ENCODE data around the gene KCNA5. TPM values are rescaled to one million over a fixed set of nuclear protein-coding genes. Genes with fewer than 3 reads are reported as not detected.

The KCNA5 gene
- total RNA-seq, 1 donor from 2014 or later, result not detected

- H3K36me3 Mint-ChIP-seq (ENCODE audit: unreplicated experiment), result no peaks in the 10 kb centered on the region
- no peak for DNase-seq (ENCODE audit: extremely low spot score, unreplicated experiment)
- no peak overlapping the region for H3K4me3 Mint-ChIP-seq (ENCODE audit: unreplicated experiment)
- H3K27ac Mint-ChIP-seq (ENCODE audit: unreplicated experiment), result no peak overlapping the region
- peaks cover 32% of the 10 kb centered on the region for H3K27me3 Mint-ChIP-seq (ENCODE audit: unreplicated experiment)
- no peak for TF ChIP-seq CTCF (IDR thresholded peaks at IDR 0.05)
- H3K4me1 Mint-ChIP-seq (ENCODE audit: unreplicated experiment), result peaks cover 3% of the 10 kb centered on the region
- peaks cover 4% of the 10 kb centered on the region for H3K9me3 Mint-ChIP-seq (ENCODE audit: unreplicated experiment)
Observed at GRCh38 chr12:5037795-5038357, 5.8 kb upstream of the KCNA5 start.

GRCh38 chr12:5038781-5039311, 4.8 kb upstream of the KCNA5 start:
- no peak overlapping the region for H3K4me3 Mint-ChIP-seq (ENCODE audit: unreplicated experiment)
- peaks cover 4% of the 10 kb centered on the region for H3K9me3 Mint-ChIP-seq (ENCODE audit: unreplicated experiment)
- DNase-seq (ENCODE audit: extremely low spot score, unreplicated experiment), result no peak
- H3K36me3 Mint-ChIP-seq (ENCODE audit: unreplicated experiment), result no peaks in the 10 kb centered on the region
- peaks cover 39% of the 10 kb centered on the region for H3K27me3 Mint-ChIP-seq (ENCODE audit: unreplicated experiment)
- H3K27ac Mint-ChIP-seq (ENCODE audit: unreplicated experiment), result no peak overlapping the region
- no peaks in the 10 kb centered on the region for H3K4me1 Mint-ChIP-seq (ENCODE audit: unreplicated experiment)
- no peak for TF ChIP-seq CTCF (IDR thresholded peaks at IDR 0.05)

- Mint-ChIP-seq H3K4me3 (ENCODE audit: unreplicated experiment) (no peak overlapping the region), H3K9me3 (ENCODE audit: unreplicated experiment) (peaks cover 4% of the 10 kb centered on the region), H3K36me3 (ENCODE audit: unreplicated experiment) (no peaks in the 10 kb centered on the region), H3K27ac (ENCODE audit: unreplicated experiment) (no peak overlapping the region), H3K27me3 (ENCODE audit: unreplicated experiment) (peaks cover 39% of the 10 kb centered on the region), H3K4me1 (ENCODE audit: unreplicated experiment) (no peaks in the 10 kb centered on the region)
- DNase-seq (ENCODE audit: extremely low spot score, unreplicated experiment), result no peak
- TF ChIP-seq CTCF (IDR thresholded peaks at IDR 0.05), result no peak
Observed at GRCh38 chr12:5039815-5040214, 3.9 kb upstream of the KCNA5 start.

- TF ChIP-seq CTCF (IDR thresholded peaks at IDR 0.05), result no peak
- H3K9me3 Mint-ChIP-seq (ENCODE audit: unreplicated experiment), result peaks cover 4% of the 10 kb centered on the region
- H3K36me3 Mint-ChIP-seq (ENCODE audit: unreplicated experiment), result no peaks in the 10 kb centered on the region
- no peak overlapping the region for H3K4me3 Mint-ChIP-seq (ENCODE audit: unreplicated experiment)
- H3K4me1 Mint-ChIP-seq (ENCODE audit: unreplicated experiment), result no peaks in the 10 kb centered on the region
- H3K27me3 Mint-ChIP-seq (ENCODE audit: unreplicated experiment), result peaks cover 44% of the 10 kb centered on the region
- H3K27ac Mint-ChIP-seq (ENCODE audit: unreplicated experiment), result no peak overlapping the region
- no peak for DNase-seq (ENCODE audit: extremely low spot score, unreplicated experiment)
Observed at GRCh38 chr12:5040368-5040767, 3.3 kb upstream of the KCNA5 start.

- no peak overlapping the region for H3K27ac Mint-ChIP-seq (ENCODE audit: unreplicated experiment)
- no peaks in the 10 kb centered on the region for H3K36me3 Mint-ChIP-seq (ENCODE audit: unreplicated experiment)
- no peak for TF ChIP-seq CTCF (IDR thresholded peaks at IDR 0.05)
- H3K4me1 Mint-ChIP-seq (ENCODE audit: unreplicated experiment), result no peaks in the 10 kb centered on the region
- no peak overlapping the region for H3K4me3 Mint-ChIP-seq (ENCODE audit: unreplicated experiment)
- no peaks in the 10 kb centered on the region for H3K9me3 Mint-ChIP-seq (ENCODE audit: unreplicated experiment)
- no peak for DNase-seq (ENCODE audit: extremely low spot score, unreplicated experiment)
- H3K27me3 Mint-ChIP-seq (ENCODE audit: unreplicated experiment), result peaks cover 53% of the 10 kb centered on the region
Observed at GRCh38 chr12:5044420-5045295, 979 bp downstream of the KCNA5 start.

Measured in osteocyte (in vitro differentiated cells).